ENCODE data around the gene BTBD9.

Gene BTBD9

DNA sequence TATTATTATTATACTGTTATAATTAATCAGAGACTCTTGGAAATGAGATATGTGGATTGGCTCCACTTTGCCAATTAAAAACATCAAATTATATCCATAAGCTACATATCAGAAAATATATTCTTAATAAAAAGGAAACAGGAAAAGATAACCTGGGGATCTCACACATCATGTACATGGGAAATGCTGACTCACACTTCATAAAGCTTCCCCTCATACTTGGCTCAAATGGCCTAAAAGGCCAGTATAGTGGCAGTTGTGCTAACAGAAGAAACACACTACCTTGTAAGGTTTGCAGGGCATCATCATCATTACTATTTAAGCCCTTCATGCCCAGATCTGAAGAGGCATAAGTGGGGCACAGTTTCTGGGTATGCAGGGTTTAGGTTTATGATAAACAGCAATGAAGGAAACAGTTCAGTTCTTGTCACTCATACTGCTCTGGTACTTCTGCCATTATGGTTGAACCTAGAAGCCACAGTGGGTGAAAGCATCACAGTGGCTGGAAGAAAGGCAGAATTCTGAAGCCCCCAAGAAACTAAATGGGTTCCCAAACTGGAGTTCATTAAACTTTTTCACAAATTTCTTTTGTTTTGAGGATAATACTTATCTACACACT lies 60.6 kb downstream of the BTBD9 start:
- TF ChIP-seq, protein P1, sequence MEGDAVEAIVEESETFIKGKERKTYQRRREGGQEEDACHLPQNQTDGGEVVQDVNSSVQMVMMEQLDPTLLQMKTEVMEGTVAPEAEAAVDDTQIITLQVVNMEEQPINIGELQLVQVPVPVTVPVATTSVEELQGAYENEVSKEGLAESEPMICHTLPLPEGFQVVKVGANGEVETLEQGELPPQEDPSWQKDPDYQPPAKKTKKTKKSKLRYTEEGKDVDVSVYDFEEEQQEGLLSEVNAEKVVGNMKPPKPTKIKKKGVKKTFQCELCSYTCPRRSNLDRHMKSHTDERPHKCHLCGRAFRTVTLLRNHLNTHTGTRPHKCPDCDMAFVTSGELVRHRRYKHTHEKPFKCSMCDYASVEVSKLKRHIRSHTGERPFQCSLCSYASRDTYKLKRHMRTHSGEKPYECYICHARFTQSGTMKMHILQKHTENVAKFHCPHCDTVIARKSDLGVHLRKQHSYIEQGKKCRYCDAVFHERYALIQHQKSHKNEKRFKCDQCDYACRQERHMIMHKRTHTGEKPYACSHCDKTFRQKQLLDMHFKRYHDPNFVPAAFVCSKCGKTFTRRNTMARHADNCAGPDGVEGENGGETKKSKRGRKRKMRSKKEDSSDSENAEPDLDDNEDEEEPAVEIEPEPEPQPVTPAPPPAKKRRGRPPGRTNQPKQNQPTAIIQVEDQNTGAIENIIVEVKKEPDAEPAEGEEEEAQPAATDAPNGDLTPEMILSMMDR (IDR thresholded peaks at IDR 0.05; ENCODE audit: low read depth, low read length, missing control alignments), result no peak
- no peak for DNase-seq (ENCODE audit: extremely low read depth, low read depth)
- H3K4me3 ChIP-seq (replicated peaks; ENCODE audit: low read depth, low read length), result no peak overlapping the region

DNA sequence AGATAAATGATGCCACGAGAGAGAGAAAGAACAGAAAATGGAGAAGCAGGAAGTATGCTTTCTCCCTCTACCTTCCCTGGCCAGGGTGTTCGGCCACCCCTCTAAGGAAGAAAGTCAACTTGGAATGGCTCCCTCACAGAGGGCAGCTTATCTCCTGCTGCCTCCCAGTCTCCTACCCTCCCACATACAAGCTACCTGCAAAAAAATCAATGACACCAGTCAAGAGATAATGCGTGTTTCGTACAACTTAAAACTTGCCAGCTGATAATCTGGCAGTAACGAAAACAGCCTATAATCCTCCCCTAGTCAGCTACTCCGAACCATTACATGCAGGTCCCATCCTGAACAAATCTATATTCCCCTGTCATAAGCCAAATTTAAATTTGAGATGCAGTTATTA lies 61.7 kb downstream of the BTBD9 start:
- TF ChIP-seq, protein P1 (IDR thresholded peaks at IDR 0.05; ENCODE audit: low read depth, low read length, missing control alignments), result no peak
- H3K4me3 ChIP-seq (replicated peaks; ENCODE audit: low read depth, low read length), result no peak overlapping the region
- no peak for DNase-seq (ENCODE audit: extremely low read depth, low read depth)

DNA sequence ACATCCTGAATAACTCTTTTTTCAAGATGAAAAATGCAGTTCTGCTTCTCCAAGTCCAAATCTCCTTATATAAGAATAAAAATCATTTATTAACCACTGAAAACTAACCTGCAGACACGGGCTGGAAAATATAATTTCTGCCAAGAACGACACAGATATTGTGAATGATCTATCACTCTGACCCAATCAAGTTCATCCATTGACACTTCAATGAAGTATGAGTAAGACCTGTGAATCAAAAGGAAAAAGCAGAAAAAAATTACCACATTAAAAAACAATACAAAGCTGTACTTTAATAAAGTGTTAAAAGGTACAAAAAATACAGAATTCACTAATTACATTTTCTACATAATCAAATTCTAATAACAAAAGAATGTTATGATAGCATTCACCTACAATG lies 62.2 kb downstream of the BTBD9 start:
- H3K4me3 ChIP-seq (replicated peaks; ENCODE audit: low read depth, low read length), result no peak overlapping the region
- TF ChIP-seq, protein P1 (IDR thresholded peaks at IDR 0.05; ENCODE audit: low read depth, low read length, missing control alignments), result no peak
- DNase-seq (ENCODE audit: extremely low read depth, low read depth), result no peak

DNA sequence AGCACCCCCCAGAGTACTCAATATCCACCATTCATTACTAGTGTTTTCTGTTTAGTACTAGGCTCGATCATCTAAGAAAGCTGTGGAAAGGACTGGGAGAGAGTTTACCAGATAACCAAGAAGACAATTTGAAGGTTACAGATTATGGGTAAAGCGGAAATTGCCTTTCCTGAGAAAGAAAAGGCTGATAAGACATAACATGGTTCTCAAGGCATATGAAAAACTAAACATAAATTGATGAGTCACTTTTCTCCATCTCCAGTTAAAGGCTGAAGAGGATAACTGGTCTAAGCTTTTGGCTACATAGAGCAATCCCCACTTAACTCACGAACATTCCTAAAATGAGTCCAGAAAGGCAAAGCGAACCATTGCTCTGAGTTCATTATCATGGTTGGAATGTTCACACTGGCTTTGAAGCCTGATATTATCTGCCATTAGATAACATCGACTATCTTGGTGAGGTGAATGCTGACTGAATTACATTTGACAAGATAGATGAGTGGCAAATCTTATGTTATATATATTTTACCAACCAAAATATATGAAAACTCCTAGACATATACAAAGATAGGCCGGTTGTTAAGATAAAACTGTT lies 65.8 kb downstream of the BTBD9 start:
- DNase-seq (ENCODE audit: extremely low read depth, low read depth), result no peak
- TF ChIP-seq, protein P1 (IDR thresholded peaks at IDR 0.05; ENCODE audit: low read depth, low read length, missing control alignments), result no peak
- no peak overlapping the region for H3K4me3 ChIP-seq (replicated peaks; ENCODE audit: low read depth, low read length)

DNA sequence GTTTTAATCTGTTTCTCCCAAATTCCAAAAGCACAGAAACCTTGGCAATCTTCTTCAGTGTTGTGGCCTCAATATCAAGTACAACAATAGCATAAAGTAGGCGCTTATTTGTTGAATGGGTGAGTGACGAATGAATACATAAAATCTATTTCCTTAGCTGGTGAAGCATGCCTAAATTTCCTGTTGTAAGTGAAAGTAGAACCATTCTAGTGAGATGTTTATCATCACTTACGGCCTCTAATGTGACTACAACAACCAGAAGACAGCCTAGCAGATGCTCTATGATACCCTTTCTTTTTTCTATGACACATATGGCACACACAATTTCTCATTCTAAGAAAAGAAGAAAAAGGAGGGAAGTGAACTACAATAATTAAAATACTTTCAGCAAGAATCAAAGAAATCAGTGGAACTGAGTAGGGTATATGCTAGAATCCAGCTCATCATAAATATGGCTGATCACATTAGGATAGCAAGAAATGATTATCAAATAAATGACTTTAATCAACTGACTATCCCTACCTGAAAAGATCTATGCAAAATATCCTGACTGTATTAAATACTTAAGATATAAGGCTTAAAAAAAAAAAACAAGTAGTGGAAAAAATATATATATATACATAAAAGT lies 67.4 kb downstream of the BTBD9 start:
- no peak overlapping the region for H3K4me3 ChIP-seq (replicated peaks; ENCODE audit: low read depth, low read length)
- TF ChIP-seq, protein P1 (IDR thresholded peaks at IDR 0.05; ENCODE audit: low read depth, low read length, missing control alignments), result no peak
- DNase-seq (ENCODE audit: extremely low read depth, low read depth), result no peak

DNA sequence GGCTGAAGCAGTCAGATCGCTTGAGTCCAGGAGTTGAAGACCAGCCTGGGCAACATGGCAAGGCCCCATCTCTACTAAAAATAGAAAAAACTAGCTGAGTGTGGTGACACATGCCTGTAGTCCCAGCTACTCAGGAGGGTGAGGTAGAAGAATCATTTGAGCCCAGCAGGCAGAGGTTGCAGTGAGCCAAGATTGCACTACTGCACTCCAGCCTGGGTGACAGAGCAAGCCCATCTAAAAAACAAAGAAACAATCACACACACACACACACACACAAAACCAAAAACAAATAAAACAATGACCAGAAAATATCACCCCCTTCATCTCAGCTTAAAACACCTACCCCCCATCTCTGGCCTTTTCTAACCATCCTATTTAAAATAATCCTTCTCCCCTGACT lies 68.0 kb downstream of the BTBD9 start:
- no peak for DNase-seq (ENCODE audit: extremely low read depth, low read depth)
- H3K4me3 ChIP-seq (replicated peaks; ENCODE audit: low read depth, low read length), result no peak overlapping the region
- TF ChIP-seq, protein P1 (IDR thresholded peaks at IDR 0.05; ENCODE audit: low read depth, low read length, missing control alignments), result no peak

Data from HFF-Myc (cell line).